Activated CD4-positive, alpha-beta T cell treated with anti-CD3 and anti-CD28 coated beads, Interleukin-2, amount 50 U/mL, for 1 hour (primary cell): ENCODE results near the gene BTBD16.

Experiments
- DNase-seq: peaks from one replicate; pipeline ENCODE4 v3.0.0-alpha.2; 2020

The BTBD16 gene

DNA sequence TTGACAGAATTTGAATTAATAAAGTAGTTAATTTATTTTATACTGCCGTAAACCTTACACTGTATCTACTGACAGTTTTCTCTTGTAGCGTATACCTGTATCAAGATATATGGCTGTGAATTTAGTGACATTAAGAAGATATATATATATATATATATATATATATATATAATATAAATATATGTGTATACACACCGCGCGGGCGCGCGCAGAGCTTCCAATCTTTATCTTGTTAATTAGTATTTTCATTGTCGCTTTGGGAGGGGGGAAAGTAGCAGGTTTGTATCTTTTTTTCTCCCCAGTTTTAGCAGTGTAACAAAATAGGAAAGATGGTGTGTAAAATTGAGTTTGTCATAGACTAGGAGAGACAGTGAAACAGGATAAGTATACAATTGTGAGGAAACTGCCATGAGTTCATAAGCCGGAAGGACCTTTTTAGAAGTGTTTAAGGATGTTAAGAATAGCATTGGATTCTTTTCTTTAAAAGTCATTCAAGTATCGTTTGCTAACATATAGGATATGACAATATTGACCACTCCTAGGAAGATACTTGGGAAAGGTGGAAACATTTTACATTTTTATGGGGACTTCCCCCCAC is 105.4 kb downstream of the BTBD16 start:
- no peak for DNase-seq

DNA sequence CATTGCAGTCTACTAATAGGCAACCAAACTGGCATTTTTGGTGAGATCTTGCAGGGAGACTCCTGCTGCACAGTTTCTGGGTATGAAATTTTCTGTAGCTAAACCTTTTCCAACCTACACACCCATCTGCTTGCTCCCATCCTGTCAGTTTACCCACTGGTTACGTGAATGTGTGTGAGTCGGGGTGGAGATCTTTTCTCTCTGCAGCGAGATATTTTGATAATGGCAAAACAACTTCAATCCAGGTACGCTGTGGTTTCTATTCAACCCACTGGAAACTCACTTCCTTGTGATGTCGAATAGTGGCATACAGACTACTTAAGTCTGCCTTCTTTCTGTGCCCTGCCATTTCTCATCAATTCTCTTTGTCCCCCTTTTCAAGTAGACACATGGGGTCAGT is 107.9 kb downstream of the BTBD16 start:
- DNase-seq = no peak

DNA sequence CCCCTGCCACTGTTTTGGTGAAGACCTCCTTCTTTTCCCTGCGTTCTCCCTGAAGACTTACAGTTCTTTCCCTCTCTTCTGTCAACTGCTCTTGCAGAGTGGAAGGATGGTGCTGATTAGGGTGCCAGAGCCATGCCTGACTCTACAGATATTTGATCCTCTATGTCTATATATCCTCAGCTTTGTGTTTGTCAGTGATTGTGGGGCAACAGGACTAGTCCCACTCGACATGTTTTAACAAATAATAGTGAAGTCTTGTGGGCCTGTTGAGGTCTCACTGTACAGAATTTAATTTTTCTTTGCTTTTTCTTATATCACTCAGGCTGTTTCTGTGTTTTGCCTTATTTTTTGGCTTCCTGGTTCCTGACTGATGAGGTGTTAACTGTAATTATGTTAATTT is 108.4 kb downstream of the BTBD16 start:
- DNase-seq = no peak

DNA sequence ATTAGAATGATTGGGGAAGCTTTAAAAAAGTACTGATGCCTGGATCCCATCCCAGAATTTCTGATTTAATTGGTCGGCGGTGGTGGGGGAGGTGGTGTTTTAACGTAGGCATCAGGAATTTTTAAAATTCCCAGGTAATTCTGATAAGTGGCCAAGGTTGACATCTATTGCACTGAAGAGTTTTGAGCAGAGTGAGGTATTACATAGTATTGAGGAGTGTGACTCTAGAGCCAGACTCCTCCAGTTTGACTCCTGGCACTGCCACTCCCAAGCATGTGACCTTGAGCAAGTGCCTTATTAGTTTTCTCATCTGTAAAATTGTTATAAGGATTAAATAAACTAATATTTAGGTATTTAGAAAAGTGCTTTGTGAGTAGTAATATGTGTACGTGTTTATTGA is 109.6 kb downstream of the BTBD16 start:
- no peak for DNase-seq

DNA sequence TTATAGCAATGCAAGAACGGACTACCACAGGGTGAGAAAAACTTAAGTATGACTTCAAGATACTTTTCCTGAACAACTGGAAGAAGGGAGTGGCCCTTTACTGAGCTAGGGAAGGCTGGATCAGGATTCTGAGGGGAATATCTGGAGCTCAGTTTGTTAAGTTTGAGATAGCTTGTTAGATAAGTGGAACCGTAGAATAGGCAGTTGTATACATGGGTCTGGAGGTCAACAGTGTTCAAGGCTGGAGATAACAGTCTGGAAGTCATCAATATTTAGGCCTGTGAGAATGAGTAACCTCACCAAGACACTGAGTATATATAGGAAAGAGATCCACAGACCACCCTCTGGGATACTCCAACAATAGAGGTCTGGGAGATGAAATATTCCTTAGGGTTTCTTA is 110.6 kb downstream of the BTBD16 start:
- no peak for DNase-seq

DNA sequence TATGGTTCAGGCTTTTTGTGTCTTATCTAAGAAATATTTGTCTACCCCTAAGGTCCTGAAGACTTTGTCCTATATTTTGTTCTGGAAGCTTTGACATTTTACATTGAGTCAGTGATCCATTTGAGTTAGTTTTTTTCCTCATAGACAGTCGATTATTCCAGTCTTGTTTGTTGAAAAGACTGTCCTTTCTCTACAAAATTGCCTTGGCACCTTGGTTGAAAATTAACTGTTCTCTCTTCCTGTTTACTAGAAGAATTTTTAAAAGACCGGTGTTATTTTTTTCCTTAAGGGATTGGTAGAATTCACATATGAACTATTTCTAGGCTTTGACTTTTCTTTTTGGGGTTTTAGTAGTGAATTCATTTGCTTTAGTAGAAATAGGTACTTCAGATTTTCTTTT is 115.4 kb downstream of the BTBD16 start:
- no peak for DNase-seq

DNA sequence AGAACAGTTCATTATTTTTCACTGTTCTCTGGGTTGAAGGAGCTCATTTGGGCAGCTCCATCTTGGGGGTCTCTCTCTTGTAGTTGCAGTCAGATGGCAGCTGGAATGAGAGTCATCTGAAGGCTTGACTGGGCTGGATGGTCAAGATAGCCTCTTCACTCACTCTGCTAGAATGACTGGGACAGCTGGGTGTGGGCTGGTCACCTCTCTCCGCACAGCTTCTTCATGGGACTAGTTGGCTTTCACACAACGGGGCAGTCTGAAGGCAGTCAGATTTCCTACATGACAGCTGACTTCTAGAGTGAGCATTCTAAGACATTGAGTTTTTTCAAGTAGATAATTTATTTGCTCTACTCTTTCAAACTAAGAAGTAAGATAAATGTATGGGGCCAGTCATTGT is 116.5 kb downstream of the BTBD16 start:
- no peak for DNase-seq
